ENCODE results near the gene EGFL8.

Gene EGFL8

GRCh38 chr6:32147401-32148132 lies 16.8 kb upstream of the EGFL8 start:
- DNase-seq = no peak

- DNase-seq = no peak
Measured at GRCh38 chr6:32148289-32149091, 15.9 kb upstream of the EGFL8 start.

DNA sequence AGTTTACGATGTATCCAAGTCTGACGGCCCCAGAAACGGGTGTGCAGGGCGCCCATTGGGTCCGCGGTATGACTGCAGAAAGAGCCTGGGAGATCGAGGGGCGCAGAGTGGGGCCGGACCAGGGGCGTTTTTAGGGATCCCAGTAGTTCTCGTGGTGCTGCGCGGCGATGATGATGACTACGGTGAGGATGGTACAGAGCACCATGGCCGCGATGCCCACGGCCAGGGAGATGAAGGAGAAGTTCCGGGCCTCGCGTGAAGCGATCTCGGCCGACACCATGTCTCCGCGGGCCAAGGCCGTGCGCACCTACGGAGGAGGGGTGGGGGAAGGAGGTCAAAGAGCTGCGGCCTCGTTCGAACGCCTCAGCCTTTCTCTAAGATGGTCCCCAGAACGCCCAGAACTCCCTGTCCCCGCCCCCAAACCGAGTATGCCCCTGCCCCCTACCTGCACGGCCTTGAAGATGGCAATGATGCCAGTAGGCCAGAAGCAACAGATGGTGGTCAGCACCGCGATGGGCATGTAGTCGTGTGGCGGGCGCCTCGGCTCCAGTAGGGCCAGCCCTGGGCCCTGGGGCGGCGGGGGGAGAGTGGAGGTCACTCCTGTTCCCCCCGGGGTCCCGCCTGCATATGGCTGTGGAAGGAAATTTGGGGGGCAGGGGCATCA lies 15.2 kb upstream of the EGFL8 start:
- DNase-seq = no peak

GRCh38 chr6:32149932-32150870 lies 14.2 kb upstream of the EGFL8 start:
- DNase-seq = no peak

DNA sequence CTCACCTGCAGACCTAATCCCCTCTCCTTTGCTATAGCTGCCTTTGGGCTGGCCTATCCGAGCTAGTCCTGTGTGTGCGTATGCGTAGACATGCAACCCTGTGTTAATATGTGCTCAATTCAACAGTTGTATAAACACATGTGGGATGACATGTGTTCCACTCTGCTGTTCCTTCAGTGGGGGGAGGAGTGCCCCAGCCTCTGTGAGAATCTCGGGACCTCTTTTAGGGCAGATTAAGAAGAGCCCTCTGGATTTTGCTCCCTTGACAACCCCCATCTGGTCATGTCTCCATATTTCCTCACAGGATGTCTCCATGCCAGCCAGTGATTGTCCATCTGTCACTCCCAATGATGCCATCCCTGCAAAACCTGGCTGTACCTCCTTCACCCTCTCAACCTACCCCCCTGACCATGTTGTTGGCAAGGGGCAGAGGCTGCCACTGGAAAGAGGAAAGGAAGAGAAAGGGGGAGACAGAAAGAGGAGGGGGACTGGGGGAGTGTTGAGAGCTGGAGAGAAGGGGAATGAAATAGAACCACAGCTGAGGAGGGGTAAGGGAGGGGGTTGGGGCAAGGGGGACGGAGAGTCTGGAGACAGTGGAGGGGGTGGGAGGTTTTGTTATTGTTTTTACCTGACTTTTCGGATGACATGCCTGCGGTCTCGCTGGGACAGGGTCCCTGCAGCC lies 13.1 kb upstream of the EGFL8 start:
- DNase-seq = no peak

DNA sequence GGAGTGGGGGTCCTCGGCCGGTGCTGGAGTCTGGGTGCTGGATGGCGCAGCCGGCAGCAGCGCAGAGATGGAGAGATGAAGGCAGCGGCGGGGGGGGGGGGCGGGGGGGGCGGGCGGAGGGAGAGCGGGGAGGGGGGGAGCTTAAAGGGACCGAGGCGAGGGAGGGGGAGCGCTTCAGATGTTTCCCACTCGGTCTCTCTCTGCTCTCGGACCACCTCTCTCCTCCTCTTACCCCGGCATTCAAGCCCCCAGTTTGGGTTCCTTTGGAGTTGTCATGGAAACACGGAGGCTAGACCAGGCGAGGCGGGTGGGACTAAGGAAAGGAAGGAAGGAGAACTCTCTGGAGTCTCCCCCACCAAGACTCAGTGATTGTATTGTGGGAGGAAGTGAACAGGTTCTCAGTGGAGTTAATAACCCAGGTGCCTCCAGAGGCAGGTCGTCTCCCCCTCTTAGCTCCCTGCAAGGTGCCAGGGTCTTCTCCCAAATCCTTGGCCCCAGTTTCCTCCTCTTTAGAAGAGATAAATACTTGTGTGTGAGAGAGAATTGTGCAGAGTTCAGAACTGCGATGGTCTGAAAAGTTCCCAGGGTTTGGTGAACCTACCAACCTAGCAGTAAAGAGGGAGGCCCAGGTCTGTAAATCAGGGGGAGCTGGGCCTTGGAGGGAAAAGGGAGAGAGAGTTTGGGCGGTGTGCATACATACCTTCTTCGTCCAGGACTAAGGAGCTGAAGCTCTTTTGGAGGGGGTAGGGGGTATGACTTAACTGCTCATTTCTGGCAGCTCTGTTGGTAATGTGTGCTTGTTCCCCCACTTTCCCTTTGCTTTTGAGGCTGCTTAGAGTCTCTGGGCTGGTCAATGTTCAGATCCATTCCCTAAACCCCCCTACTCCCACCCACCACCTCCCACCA lies 12.3 kb upstream of the EGFL8 start, which contains the start of gene PRRT1:
Gene PRRT1 (minus strand): TSS at position 77 of the 906 bp plus-strand sequence. CDS start 112 bp downstream, outside the sequence.
- DNase-seq = no peak

DNA sequence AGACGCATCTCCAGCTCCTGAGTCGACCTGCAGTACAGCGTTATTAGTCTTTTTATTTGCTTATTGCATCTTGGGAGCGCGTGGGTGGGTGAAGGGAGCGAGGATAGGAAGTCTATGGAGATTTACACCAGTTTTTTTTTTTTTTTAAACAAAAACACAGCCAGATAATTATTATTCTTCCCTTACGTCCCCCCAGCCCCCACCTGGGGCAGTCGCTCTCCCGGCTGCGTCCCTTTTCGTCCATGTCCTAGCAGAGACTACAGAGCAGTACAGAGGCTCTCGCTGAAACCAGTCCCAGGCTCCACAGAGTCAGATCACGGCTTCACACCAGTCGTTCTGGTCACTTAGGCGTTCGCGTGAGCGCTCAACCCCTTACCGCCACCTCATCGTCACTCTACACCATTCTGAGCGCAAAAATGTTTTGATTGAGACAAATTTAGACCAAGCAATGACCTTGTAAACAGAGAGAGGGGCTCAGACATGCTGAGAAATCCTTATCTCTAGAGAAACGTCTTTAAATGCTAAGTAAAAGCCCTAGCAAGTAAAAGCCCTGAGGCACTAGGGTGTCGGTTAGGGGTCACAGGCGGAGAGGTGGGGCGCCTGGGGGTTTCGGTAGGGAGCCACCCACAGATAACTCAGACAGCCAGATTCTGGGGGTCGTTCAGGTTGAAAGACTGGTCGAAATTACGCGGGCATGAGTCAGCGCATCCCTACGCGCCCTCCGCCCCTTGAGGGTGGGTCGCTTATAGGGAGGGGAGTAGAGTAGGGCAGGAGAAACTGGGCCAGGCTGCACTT lies 11.4 kb upstream of the EGFL8 start:
- no peak for DNase-seq

DNA sequence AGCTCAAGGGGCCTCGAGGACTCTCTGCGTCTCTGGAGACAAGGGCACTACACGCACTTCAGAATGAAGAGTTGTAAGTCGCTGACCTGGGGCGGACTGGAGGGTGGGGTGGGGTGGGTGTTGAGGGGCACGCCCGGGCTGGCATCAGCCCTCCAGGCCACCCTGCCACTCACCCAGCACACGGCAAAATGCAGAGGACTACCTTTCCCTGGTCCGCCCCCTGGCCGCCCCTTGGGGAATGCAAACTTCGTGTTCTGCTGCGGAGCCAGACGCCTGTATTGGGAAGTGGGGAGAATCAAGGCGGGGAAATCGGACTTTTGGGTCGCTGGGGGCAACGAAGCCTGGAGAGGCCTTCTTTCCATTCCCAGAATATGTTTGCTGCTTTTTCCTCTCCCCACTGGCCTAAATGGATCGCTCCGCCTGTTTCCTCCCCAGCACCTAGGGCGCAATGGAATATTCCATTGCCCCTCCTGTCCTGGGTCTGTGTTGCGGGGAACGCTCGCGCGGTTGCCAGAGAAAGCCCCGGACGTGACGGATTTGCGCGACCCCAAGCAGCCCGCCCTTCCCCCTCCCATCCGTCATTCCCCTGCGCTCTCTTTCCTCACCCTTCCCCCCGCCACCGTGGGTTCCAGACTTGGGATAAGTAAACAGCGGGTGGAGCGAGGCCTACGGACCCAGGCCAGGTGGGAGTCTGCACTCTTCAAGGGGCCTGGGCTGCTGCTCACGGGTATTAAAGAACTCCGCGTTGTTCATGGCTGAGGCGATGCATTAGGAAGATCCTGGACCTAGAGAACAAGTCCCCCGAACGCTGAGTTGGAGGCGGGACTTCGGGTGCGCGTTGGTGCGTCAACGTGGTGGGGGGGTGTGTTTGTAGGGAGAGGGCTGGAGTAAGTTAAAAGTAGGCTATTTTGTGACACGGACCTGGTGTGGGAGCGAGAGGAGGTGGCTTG lies 10.6 kb upstream of the EGFL8 start, which contains the start of gene PPT2:
Gene PPT2 (plus strand): TSS at position 578 of the 950 bp plus-strand sequence. CDS start 454 bp downstream, outside the sequence.
- DNase-seq = peak; percentile 20

GRCh38 chr6:32154514-32155161 lies 9.8 kb upstream of the EGFL8 start:
- peak; percentile 3 for DNase-seq

DNA sequence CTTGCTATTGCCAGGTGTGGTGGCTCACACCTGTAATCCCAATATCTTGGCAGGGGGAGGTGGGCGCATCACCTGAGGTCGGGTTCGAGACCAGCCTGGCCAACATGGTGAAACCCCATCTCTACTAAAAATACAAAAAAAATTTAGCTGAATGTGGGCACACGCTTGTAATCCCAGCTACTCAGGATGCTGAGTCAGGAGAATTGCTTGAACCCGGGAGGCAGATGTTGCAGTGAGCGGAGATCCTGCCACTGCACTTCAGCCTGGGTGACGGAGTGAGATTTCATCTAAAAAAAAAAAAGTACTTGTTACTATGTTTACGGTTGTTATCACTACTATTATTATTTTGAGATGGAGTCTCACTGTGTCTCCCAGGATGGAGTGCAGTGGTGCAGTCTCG lies 7.5 kb upstream of the EGFL8 start:
- DNase-seq = no peak

DNA sequence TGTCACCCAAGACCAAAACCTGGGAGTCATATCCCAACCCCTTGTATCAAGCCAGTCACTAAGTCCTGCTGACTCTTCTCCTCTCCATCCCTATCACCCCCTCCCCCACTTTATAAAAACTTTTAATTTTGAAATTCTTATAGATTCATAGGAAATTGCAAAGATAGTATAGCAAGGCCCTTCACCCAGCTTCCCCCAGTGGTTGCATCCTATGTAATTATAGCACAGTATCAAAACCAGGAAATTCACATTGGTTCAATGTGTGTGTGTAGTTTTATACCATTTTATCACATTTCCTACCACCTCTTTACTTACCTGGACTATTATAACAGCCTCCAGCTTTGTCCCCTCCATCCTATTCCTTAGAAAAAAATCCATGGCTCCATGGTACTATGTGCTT lies 6.3 kb upstream of the EGFL8 start:
- DNase-seq = no peak

DNA sequence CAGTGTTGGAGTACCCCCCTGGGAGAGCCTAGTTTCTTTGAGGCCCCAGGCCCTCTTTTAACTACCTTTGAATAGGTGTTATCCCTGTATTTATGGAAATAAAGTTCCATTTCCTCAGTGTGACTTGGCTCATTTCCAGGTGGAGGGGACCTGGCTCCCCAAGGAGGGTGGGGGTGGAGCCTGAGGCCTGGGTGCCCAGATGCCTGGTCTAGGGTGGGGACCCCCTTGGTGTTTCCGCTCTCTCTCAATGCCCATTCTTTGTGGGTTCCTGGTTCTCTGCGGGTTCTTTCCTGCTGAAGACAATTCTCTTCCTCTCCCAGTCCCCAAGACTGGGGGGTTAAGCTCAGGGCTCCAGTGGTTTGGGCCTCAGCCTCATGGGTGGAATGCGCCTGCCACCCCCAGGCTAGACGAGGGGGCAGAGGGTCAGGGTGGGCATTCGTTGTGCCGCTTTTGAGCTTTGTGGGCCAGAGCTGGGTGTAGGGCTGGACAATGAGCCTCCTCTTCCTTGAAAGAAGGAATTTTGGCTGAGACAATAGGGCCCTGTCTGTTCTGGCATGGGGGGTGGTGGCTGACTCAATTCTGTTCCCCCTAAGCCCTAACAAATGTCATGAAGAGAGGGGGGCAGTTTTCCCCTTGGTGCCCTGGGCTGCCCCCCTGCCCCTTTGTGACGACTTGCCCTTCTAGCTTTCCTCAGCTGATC lies 686 bp upstream of the EGFL8 start:
- no peak for DNase-seq

DNA sequence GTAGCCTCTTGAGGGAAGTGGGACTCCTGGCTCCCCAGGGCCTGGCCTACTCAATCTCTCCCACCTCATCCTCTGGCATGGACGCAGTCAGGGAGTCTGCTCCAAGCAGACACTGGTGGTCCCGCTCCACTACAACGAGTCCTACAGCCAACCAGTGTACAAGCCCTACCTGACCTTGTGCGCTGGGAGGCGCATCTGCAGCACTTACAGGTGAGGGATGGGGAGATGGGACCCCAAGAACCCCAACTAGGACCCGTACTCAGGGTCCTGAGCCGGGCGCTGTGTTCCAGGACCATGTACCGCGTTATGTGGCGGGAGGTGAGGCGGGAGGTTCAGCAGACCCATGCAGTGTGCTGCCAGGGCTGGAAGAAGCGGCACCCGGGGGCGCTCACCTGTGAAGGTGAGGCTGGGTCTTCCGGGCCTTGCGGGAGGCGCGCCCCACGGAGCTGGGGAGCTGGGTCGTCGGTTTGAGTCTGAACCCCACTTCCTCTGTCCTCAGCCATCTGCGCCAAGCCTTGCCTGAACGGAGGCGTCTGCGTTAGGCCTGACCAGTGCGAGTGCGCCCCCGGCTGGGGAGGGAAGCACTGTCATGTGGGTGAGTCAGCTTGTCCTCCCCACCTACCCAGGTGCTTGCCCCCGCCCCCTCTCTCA lies 2.1 kb downstream of the EGFL8 start:
- DNase-seq = no peak

DNA sequence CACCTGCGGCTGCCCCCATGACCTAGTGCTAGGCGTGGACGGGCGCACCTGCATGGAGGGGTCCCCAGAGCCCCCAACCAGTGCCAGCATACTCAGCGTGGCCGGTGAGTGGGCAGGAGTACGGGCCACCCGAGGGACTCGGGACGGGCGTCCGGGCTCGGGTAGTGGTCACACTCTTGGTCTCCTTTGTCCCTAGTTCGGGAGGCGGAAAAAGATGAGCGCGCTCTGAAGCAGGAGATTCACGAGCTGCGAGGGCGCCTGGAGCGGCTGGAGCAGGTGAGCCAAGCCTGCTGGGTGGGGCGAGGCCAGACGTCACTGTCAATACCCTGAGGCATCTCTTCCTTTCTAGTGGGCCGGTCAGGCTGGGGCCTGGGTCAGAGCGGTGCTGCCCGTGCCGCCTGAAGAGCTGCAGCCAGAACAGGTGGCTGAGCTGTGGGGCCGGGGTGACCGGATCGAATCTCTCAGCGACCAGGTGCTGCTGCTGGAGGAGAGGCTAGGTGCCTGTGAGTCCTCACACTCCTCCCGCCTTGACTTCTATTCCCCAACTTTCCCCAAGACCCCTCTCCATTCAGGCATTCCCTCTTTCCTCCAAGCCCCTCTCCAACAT lies 2.9 kb downstream of the EGFL8 start:
- DNase-seq = no peak

- DNase-seq = no peak
Measured at GRCh38 chr6:32167761-32168262, 3.4 kb downstream of the EGFL8 start.

- no peak for DNase-seq
Measured at GRCh38 chr6:32168350-32168749, 4.0 kb downstream of the EGFL8 start.
